SK-N-SH (cell line): Measurements from ENCODE around the gene ASIC1. TPM values are rescaled to one million over a fixed set of nuclear protein-coding genes. Genes with fewer than 3 reads are reported as not detected.

Source experiments
- CTCF ChIA-PET: fragments of 300-600, 350-600 bp; formaldehyde crosslinking; extraction: SDS; loops from one replicate; lab custom pipeline; 2021; lab: Yijun Ruan, JAX
- POLR2A ChIA-PET: fragments of 350-600 bp; sonication (Branson Sonifier 250); formaldehyde crosslinking; extraction: SDS; loops from one replicate; lab custom pipeline; 2020; ENCODE audit warnings: antibody characterized with exemption, inconsistent platforms; lab: Yijun Ruan, JAX
- DNase-seq: peaks from one replicate; pipeline ENCODE4 v3.0.0; 2012
- H2AFZ ChIP-seq: fragments of 200-600 bp; sonication (generic); 2 replicates; pipeline ENCODE4 v1.8.1; 2016; ENCODE audit warnings: antibody characterized with exemption, mild to moderate bottlenecking, low read depth
- H3F3A ChIP-seq: fragments of 200-600 bp; sonication (generic); replicated peaks from 2 replicates; pipeline ENCODE3; 2016; ENCODE audit warnings: antibody characterized with exemption, mild to moderate bottlenecking; ENCODE audit not compliant: insufficient read depth
- H3K27ac ChIP-seq, 2 experiments: fragments of 200-500 bp in 1 of 2; fragments of 200-600 bp in 1 of 2; sonication (Bioruptor generic) in 1 of 2; sonication (generic), shearing (Covaris generic) in 1 of 2; 2 replicates each; pipeline versions ENCODE4 v1.5.1 to v1.6.1; 2014 to 2016; ENCODE audit warnings: low read depth in 2 of 2, inconsistent platforms in 1 of 2, low read length in 1 of 2, mild to moderate bottlenecking in 1 of 2, mixed read lengths in 1 of 2
- H3K27me3 ChIP-seq: fragments of 200-600 bp; sonication (generic), shearing (Covaris generic); 2 replicates; pipeline ENCODE4 v1.6.1; 2016; ENCODE audit warnings: mixed run types; ENCODE audit not compliant: insufficient read depth
- H3K36me3 ChIP-seq, 2 experiments: fragments of 200-500 bp in 1 of 2; fragments of 200-600 bp in 1 of 2; sonication (Bioruptor generic) in 1 of 2; sonication (generic) in 1 of 2; replicated peaks in 1 of 2; 2 replicates each; pipeline versions ENCODE3 to v1.5.1; 2014 to 2016; ENCODE audit warnings: low read length in 1 of 2, mild to moderate bottlenecking in 1 of 2; ENCODE audit not compliant: insufficient read depth in 2 of 2, control insufficient read depth in 1 of 2
- H3K4me1 ChIP-seq, 2 experiments: fragments of 200-500 bp in 1 of 2; fragments of 200-600 bp in 1 of 2; sonication (Bioruptor generic) in 1 of 2; sonication (generic), shearing (Covaris generic) in 1 of 2; 2 replicates each; pipeline versions ENCODE4 v1.5.1 to v1.6.1; 2014 to 2016; ENCODE audit warnings: low read depth in 1 of 2, low read length in 1 of 2, mixed run types in 1 of 2; ENCODE audit not compliant: insufficient read depth in 2 of 2, control insufficient read depth in 1 of 2
- H3K4me2 ChIP-seq: fragments of 200-600 bp; sonication (generic), shearing (Covaris generic); 2 replicates; pipeline ENCODE4 v1.6.1; 2017; ENCODE audit warnings: mixed run types
- H3K4me3 ChIP-seq, 2 experiments: fragments of 200-500 bp in 1 of 2; fragments of 200-600 bp in 1 of 2; sonication (Bioruptor generic) in 1 of 2; sonication (generic), shearing (Covaris generic) in 1 of 2; 2 replicates each; pipeline versions ENCODE4 v1.5.1 to v1.8.1; 2014 to 2016; ENCODE audit warnings: low read depth in 2 of 2, inconsistent platforms in 1 of 2, low read length in 1 of 2, mild to moderate bottlenecking in 1 of 2, mixed read lengths in 1 of 2, moderate library complexity in 1 of 2
- H3K79me2 ChIP-seq: fragments of 200-600 bp; sonication (generic); 2 replicates; pipeline ENCODE4 v1.8.1; 2017; ENCODE audit warnings: mild to moderate bottlenecking; ENCODE audit not compliant: insufficient read depth
- H3K9ac ChIP-seq: fragments of 200-600 bp; sonication (generic); 2 replicates; pipeline ENCODE4 v1.6.1; 2017; ENCODE audit warnings: mixed run types
- H3K9me2 ChIP-seq: fragments of 200-600 bp; sonication (generic); 2 replicates; pipeline ENCODE4 v1.6.1; 2017; ENCODE audit warnings: mixed run types
- H3K9me3 ChIP-seq: fragments of 200-600 bp; sonication (generic); 2 replicates; pipeline ENCODE4 v1.6.1; 2017; ENCODE audit warnings: mixed run types, mild to moderate bottlenecking, moderate library complexity
- H4K20me1 ChIP-seq: fragments of 200-600 bp; sonication (generic); 2 replicates; pipeline ENCODE4 v1.6.1; 2017; ENCODE audit warnings: mild to moderate bottlenecking, mixed run types; ENCODE audit not compliant: insufficient read depth
- CHD2 ChIP-seq: fragments of 150-350 bp; IDR thresholded peaks from 2 replicates; pipeline ENCODE4 v1.6.1; 2018; ENCODE audit warnings: low read length; ENCODE audit not compliant: partially characterized antibody
- ELF1 ChIP-seq: IDR thresholded peaks from 2 replicates; pipeline ENCODE4 v1.4.0; 2012
- FOSL2 ChIP-seq: IDR thresholded peaks from 2 replicates; pipeline ENCODE4 v1.4.0; 2012; ENCODE audit warnings: low read depth, mild to moderate bottlenecking, moderate library complexity, borderline replicate concordance
- FOXM1 ChIP-seq: IDR thresholded peaks from 2 replicates; pipeline ENCODE4 v1.4.0; 2012; ENCODE audit warnings: low read depth, mild to moderate bottlenecking
- GABPA ChIP-seq: IDR thresholded peaks from 2 replicates; pipeline ENCODE4 v1.4.0; 2012; ENCODE audit warnings: low read depth, mild to moderate bottlenecking
- MEF2A ChIP-seq: IDR thresholded peaks from 2 replicates; pipeline ENCODE4 v1.4.0; 2012; ENCODE audit warnings: low read depth, borderline replicate concordance
- NFIC ChIP-seq: IDR thresholded peaks from 2 replicates; pipeline ENCODE4 v1.4.0; 2012; ENCODE audit warnings: borderline replicate concordance
- POLR2AphosphoS5 ChIP-seq: IDR thresholded peaks from 2 replicates; pipeline ENCODE4 v1.6.1; 2012; ENCODE audit warnings: low read depth, low read length
- SMC3 ChIP-seq: IDR thresholded peaks from 2 replicates; pipeline ENCODE4 v1.6.1; 2012; ENCODE audit warnings: low read depth, low read length, improper control_type of control experiment
- TAF1 ChIP-seq: IDR thresholded peaks from 2 replicates; pipeline ENCODE4 v1.6.1; 2012; ENCODE audit warnings: low read depth, mild to moderate bottlenecking, low read length, moderate library complexity, borderline replicate concordance
- TCF12 ChIP-seq: IDR thresholded peaks from 2 replicates; pipeline ENCODE4 v1.4.0; 2012
- WGBS: methylation state at CpG from one replicate; pipeline ENCODE4 v1.1.6; 2017; ENCODE audit warnings: low lambda C conversion rate; 5-methylcytosine and 5-hydroxymethylcytosine counted together
- polyA plus RNA-seq, 3 experiments: library from polyadenylated mRNA; depleted of rRNA; stranded (reverse); fragments of >200 nt; gene quantifications; 2 replicates each; pipeline ENCODE4 v1.2.3, GENCODE V29; 2012
- TF ChIP-seq, protein P1 (sequence below): fragments of 200-600 bp; sonication (generic); IDR thresholded peaks from 2 replicates; pipeline ENCODE4 v1.6.1; 2017; ENCODE audit warnings: antibody characterized with exemption, mild to moderate bottlenecking, moderate library complexity
- TF ChIP-seq, protein P2 (sequence below): fragments of 150-350 bp; IDR thresholded peaks from 2 replicates; pipeline ENCODE4 v1.6.1; 2016; ENCODE audit warnings: mild to moderate bottlenecking, low read depth, low read length
- TF ChIP-seq, protein P3 (sequence below): fragments of 150-350 bp; IDR thresholded peaks from 2 replicates; pipeline ENCODE4 v1.6.1; 2017; ENCODE audit warnings: antibody characterized with exemption, low read length, low read depth, borderline replicate concordance
- TF ChIP-seq, protein P4 (sequence below): IDR thresholded peaks from 2 replicates; pipeline ENCODE4; 2012
- TF ChIP-seq, protein P5 (sequence below): IDR thresholded peaks from 2 replicates; pipeline ENCODE4 v1.4.0; 2012; ENCODE audit warnings: low read depth, borderline replicate concordance
- TF ChIP-seq, protein P6 (sequence below): IDR thresholded peaks from 2 replicates; pipeline ENCODE4 v1.4.0; 2012; ENCODE audit warnings: low read depth
- TF ChIP-seq, protein P7 (sequence below): IDR thresholded peaks from 2 replicates; pipeline ENCODE4 v1.6.1; 2012; ENCODE audit warnings: mild to moderate bottlenecking, low read depth, low read length, moderate library complexity

The ASIC1 gene
- polyA plus RNA-seq, 1 of the 3 experiments (the other 2 are of a cell fraction) = 28.4 TPM

DNA sequence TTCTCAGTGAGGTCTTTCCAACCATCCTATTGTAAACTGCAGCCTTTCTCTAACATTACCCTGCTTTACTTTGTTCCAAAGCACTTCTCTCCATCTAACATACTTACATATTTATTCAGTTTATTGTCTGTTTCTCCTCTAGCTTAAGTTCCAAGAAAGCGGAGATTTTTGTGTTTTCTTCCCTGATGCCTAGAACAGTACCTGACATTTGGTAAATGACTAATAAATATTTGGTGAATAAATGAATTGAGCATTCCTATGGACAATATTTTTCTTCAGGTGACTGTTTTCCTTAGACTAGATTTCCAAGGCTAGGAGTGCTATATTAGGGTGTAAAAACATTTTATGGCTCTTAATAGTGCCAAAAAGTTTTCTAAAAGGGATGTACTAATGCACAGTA is 34.5 kb upstream of the ASIC1 start:
- WGBS = 100% methylated on average over 1 of the region's 1 CpG
- POLR2A ChIA-PET = no interaction called here

More for the DNA sequence above, 34.5 kb upstream of the ASIC1 start:
- Histone ChIP-seq H3K27ac (no peak overlapping the region; a peak in 1 of 4 replicates), H4K20me1 (peaks cover 6% of the 10 kb centered on the region; the same call in 1 of the 2 replicates), H3K9me2 (no peaks in the 10 kb centered on the region), H3K9ac (no peak overlapping the region), H3K4me2 (no peak overlapping the region), H3K36me3 (no peaks in the 10 kb centered on the region), H2AFZ (no peak overlapping the region), H3K79me2 (peaks cover 74% of the 10 kb centered on the region), H3K27me3 (no peaks in the 10 kb centered on the region), H3K4me1 (peaks cover 0 to 2% of the 10 kb centered on the region in 2 experiments; a peak in 3 of 4 replicates), H3F3A (peaks cover 5% of the 10 kb centered on the region), H3K4me3 (no peak overlapping the region), H3K9me3 (no peaks in the 10 kb centered on the region)
- CTCF ChIA-PET = interaction anchor here (1.1 kb wide), 1 partner anchor 49 kb away, joined by 4 read pairs; no protein-coding TSS in a partner anchor
- no peak for DNase-seq
- TF ChIP-seq, protein P1, sequence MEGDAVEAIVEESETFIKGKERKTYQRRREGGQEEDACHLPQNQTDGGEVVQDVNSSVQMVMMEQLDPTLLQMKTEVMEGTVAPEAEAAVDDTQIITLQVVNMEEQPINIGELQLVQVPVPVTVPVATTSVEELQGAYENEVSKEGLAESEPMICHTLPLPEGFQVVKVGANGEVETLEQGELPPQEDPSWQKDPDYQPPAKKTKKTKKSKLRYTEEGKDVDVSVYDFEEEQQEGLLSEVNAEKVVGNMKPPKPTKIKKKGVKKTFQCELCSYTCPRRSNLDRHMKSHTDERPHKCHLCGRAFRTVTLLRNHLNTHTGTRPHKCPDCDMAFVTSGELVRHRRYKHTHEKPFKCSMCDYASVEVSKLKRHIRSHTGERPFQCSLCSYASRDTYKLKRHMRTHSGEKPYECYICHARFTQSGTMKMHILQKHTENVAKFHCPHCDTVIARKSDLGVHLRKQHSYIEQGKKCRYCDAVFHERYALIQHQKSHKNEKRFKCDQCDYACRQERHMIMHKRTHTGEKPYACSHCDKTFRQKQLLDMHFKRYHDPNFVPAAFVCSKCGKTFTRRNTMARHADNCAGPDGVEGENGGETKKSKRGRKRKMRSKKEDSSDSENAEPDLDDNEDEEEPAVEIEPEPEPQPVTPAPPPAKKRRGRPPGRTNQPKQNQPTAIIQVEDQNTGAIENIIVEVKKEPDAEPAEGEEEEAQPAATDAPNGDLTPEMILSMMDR = no peak
- TF ChIP-seq FOXM1 = no peak
- TF ChIP-seq NFIC = no peak
- TF ChIP-seq ELF1 = no peak
- TF ChIP-seq, protein P2, sequence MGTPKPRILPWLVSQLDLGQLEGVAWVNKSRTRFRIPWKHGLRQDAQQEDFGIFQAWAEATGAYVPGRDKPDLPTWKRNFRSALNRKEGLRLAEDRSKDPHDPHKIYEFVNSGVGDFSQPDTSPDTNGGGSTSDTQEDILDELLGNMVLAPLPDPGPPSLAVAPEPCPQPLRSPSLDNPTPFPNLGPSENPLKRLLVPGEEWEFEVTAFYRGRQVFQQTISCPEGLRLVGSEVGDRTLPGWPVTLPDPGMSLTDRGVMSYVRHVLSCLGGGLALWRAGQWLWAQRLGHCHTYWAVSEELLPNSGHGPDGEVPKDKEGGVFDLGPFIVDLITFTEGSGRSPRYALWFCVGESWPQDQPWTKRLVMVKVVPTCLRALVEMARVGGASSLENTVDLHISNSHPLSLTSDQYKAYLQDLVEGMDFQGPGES = no peak
- TF ChIP-seq SMC3 = no peak
- TF ChIP-seq, protein P3, sequence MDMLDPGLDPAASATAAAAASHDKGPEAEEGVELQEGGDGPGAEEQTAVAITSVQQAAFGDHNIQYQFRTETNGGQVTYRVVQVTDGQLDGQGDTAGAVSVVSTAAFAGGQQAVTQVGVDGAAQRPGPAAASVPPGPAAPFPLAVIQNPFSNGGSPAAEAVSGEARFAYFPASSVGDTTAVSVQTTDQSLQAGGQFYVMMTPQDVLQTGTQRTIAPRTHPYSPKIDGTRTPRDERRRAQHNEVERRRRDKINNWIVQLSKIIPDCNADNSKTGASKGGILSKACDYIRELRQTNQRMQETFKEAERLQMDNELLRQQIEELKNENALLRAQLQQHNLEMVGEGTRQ = no peak
- no peak for TF ChIP-seq TCF12
- no peak for TF ChIP-seq TAF1
- no peak for TF ChIP-seq MEF2A
- TF ChIP-seq, protein P4, sequence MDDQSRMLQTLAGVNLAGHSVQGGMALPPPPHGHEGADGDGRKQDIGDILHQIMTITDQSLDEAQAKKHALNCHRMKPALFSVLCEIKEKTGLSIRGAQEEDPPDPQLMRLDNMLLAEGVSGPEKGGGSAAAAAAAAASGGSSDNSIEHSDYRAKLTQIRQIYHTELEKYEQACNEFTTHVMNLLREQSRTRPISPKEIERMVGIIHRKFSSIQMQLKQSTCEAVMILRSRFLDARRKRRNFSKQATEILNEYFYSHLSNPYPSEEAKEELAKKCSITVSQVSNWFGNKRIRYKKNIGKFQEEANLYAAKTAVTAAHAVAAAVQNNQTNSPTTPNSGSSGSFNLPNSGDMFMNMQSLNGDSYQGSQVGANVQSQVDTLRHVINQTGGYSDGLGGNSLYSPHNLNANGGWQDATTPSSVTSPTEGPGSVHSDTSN = no peak
- TF ChIP-seq, protein P5, sequence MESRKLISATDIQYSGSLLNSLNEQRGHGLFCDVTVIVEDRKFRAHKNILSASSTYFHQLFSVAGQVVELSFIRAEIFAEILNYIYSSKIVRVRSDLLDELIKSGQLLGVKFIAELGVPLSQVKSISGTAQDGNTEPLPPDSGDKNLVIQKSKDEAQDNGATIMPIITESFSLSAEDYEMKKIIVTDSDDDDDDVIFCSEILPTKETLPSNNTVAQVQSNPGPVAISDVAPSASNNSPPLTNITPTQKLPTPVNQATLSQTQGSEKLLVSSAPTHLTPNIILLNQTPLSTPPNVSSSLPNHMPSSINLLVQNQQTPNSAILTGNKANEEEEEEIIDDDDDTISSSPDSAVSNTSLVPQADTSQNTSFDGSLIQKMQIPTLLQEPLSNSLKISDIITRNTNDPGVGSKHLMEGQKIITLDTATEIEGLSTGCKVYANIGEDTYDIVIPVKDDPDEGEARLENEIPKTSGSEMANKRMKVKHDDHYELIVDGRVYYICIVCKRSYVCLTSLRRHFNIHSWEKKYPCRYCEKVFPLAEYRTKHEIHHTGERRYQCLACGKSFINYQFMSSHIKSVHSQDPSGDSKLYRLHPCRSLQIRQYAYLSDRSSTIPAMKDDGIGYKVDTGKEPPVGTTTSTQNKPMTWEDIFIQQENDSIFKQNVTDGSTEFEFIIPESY = no peak
- TF ChIP-seq POLR2AphosphoS5 = no peak
- TF ChIP-seq, protein P6, sequence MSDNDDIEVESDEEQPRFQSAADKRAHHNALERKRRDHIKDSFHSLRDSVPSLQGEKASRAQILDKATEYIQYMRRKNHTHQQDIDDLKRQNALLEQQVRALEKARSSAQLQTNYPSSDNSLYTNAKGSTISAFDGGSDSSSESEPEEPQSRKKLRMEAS = no peak
- no peak for TF ChIP-seq GABPA
- TF ChIP-seq FOSL2 = no peak
- no peak for TF ChIP-seq CHD2
- TF ChIP-seq, protein P7, sequence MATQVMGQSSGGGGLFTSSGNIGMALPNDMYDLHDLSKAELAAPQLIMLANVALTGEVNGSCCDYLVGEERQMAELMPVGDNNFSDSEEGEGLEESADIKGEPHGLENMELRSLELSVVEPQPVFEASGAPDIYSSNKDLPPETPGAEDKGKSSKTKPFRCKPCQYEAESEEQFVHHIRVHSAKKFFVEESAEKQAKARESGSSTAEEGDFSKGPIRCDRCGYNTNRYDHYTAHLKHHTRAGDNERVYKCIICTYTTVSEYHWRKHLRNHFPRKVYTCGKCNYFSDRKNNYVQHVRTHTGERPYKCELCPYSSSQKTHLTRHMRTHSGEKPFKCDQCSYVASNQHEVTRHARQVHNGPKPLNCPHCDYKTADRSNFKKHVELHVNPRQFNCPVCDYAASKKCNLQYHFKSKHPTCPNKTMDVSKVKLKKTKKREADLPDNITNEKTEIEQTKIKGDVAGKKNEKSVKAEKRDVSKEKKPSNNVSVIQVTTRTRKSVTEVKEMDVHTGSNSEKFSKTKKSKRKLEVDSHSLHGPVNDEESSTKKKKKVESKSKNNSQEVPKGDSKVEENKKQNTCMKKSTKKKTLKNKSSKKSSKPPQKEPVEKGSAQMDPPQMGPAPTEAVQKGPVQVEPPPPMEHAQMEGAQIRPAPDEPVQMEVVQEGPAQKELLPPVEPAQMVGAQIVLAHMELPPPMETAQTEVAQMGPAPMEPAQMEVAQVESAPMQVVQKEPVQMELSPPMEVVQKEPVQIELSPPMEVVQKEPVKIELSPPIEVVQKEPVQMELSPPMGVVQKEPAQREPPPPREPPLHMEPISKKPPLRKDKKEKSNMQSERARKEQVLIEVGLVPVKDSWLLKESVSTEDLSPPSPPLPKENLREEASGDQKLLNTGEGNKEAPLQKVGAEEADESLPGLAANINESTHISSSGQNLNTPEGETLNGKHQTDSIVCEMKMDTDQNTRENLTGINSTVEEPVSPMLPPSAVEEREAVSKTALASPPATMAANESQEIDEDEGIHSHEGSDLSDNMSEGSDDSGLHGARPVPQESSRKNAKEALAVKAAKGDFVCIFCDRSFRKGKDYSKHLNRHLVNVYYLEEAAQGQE = no peak
